Measurements from ENCODE around the gene ATP1A3. TPM values are rescaled to one million over a fixed set of nuclear protein-coding genes. Genes with fewer than 3 reads are reported as not detected.
A peak's percentile ranks its signal among the peaks of the same experiment; 100 is the strongest.
"Not testable (repeated sequence)": the region's sequence is repeated elsewhere in the genome, so short reads cannot be mapped to it uniquely, and the experiment has no call there.

The ATP1A3 gene
- not detected for total RNA-seq

- DNase-seq: peak; percentile 41
Measured at GRCh38 chr19:41993612-41994483, at the start of gene ATP1A3. Gene ATP1A3 (minus strand): TSS chr19:41994230. CDS start chr19:41994076, 154 bp downstream.

GRCh38 chr19:42042455-42043170 lies 48.6 kb upstream of the ATP1A3 start:
- no peak for DNase-seq

- DNase-seq: not testable (repeated sequence)
Measured at GRCh38 chr19:42040491-42040890, 46.5 kb upstream of the ATP1A3 start.

- DNase-seq: no peak
Measured at GRCh38 chr19:42040031-42040430, 46.0 kb upstream of the ATP1A3 start.

- DNase-seq: no peak
Measured at GRCh38 chr19:42038666-42039065, 44.6 kb upstream of the ATP1A3 start.

- DNase-seq: no peak
Measured at GRCh38 chr19:42037649-42038048, 43.6 kb upstream of the ATP1A3 start.

- peak; percentile 57 for DNase-seq
Measured at GRCh38 chr19:42034640-42035391, 40.8 kb upstream of the ATP1A3 start.

- DNase-seq: no peak
Measured at GRCh38 chr19:42033413-42033812, 39.4 kb upstream of the ATP1A3 start.

GRCh38 chr19:42032431-42032830 lies 38.4 kb upstream of the ATP1A3 start:
- no peak for DNase-seq

GRCh38 chr19:42030645-42031440 lies 36.8 kb upstream of the ATP1A3 start:
- DNase-seq: no peak

GRCh38 chr19:42028304-42029216 lies 34.5 kb upstream of the ATP1A3 start:
- DNase-seq: no peak

- no peak for DNase-seq
Measured at GRCh38 chr19:42024622-42025111, 30.6 kb upstream of the ATP1A3 start.

GRCh38 chr19:42023943-42024260 lies 29.9 kb upstream of the ATP1A3 start:
- DNase-seq: no peak

- DNase-seq: no peak
Measured at GRCh38 chr19:42023121-42023942, 29.3 kb upstream of the ATP1A3 start.

GRCh38 chr19:42022616-42023015 lies 28.6 kb upstream of the ATP1A3 start:
- no peak for DNase-seq

- no peak for DNase-seq
Measured at GRCh38 chr19:42021185-42021584, 27.2 kb upstream of the ATP1A3 start.

GRCh38 chr19:42018503-42019193 lies 24.6 kb upstream of the ATP1A3 start:
- DNase-seq: no peak

GRCh38 chr19:42017040-42017439 lies 23.0 kb upstream of the ATP1A3 start:
- no peak for DNase-seq

- DNase-seq: not testable (repeated sequence)
Measured at GRCh38 chr19:42012747-42013146, 18.7 kb upstream of the ATP1A3 start.

Measured in effector CD4-positive, alpha-beta T cell (primary cell).